Heart left ventricle (tissue), 13 donors: ENCODE results near the gene FADS2.

Experiments
- POLR2A ChIP-seq, 2 donors: fragments of 450-650 bp; IDR thresholded peaks; one replicate each; pipeline ENCODE4 v1.6.1; 2017; ENCODE audit warnings: antibody characterized with exemption in 2 of 2, mild to moderate bottlenecking in 2 of 2, moderate library complexity in 2 of 2
- TF ChIP-seq, protein P1 (sequence below), 12 donors: fragments of 200-600 bp; sonication (generic) in 4 of 12; IDR thresholded peaks; one replicate each; pipeline versions ENCODE4 v1.5.0 to v1.8.0; 2018 to 2022; ENCODE audit warnings: antibody characterized with exemption in 12 of 12, mild to moderate bottlenecking in 5 of 12
- donor health status: ischemic (EF 13 %, LVEDD 7.1; RV severe dilation, severe dysfunction).
- donor health status: DM: no; HTN: yes; CAD: no.
- donor health status: DM: no; HTN: no; CAD: no.
- donor health status: ischemic (EF 25% LVEDD 6.9; RV normal size, moderate dysfunction).
- donor health status: ischemic (EF 25% LVEDD 5.7; RV mildly dilated, moderate dysfunction).
- donor health status: ischemic (EF 35%, LVEDD 5.7; RV mildly dilated, moderate dysfunction).
- donor health status: nonischemic (EF 11% LVEDD 7.7; RV severe dilation, severe dysfunction).
- donor health status: DM: yes; HTN: yes; CAD: no.
- donor health status: PGD.
- donor health status: ischemic (EF 29% LVEDD 5.4; RV normal size, mild dysfunction).
- donor health status: nonischemic (EF 23%, LVEDD 6.1; RV moderate dilation, normal function).

DNA sequence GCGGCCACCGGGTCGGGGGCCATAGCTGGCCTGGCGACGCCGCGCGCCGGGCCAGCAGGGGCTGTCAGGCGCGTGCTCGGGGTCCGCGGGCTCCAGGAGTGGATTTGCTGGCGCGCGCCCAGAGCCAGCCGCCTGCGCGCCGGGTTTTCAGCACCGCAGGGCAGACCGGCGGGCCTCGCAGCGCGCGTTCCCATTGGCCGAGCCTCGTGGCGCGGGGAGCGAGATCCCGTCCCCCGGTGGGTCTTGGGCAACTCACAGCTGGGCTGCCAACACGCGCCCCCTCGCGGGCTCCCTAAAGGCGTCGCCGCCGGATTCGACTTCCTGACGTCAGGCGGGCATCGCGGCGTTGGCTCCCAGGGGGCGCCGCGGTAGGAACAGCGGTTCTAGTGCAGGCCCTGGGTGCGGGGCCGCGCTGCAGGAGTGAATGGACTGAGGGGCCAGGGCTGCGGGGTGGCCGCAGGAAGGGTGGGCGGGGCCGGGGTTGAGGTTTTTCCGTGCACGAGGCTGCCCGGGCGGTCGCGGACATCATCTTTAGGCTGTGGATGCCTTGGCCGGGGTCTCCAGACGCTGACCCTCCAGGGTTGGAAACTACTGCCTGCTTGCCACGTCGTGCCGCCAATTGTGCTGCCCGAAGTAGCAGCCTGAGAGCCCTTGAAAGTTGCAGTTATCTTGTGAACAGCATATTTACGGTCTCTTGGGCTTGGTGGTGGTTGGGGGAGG is 11.2 kb upstream of the FADS2 start, which contains the start of gene FADS1:
- peak in 1 of 2 donors; percentile 63 for TF ChIP-seq POLR2A (IDR thresholded peaks at IDR 0.05)
- TF ChIP-seq, protein P1, sequence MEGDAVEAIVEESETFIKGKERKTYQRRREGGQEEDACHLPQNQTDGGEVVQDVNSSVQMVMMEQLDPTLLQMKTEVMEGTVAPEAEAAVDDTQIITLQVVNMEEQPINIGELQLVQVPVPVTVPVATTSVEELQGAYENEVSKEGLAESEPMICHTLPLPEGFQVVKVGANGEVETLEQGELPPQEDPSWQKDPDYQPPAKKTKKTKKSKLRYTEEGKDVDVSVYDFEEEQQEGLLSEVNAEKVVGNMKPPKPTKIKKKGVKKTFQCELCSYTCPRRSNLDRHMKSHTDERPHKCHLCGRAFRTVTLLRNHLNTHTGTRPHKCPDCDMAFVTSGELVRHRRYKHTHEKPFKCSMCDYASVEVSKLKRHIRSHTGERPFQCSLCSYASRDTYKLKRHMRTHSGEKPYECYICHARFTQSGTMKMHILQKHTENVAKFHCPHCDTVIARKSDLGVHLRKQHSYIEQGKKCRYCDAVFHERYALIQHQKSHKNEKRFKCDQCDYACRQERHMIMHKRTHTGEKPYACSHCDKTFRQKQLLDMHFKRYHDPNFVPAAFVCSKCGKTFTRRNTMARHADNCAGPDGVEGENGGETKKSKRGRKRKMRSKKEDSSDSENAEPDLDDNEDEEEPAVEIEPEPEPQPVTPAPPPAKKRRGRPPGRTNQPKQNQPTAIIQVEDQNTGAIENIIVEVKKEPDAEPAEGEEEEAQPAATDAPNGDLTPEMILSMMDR (IDR thresholded peaks at IDR 0.05): peak; percentile 30 to 74 (median 55)
